SU-DHL-6 (cell line): ENCODE results near the gene TEX19.

ENCODE experiments used
- H2AFZ ChIP-seq: fragments of 200-600 bp; sonication (generic); 2 replicates; pipeline ENCODE4 v1.6.1; 2014; ENCODE audit warnings: low read depth, mild to moderate bottlenecking, moderate library complexity, mixed read lengths, antibody characterized with exemption, low read length; ENCODE audit not compliant: severe bottlenecking
- H3F3A ChIP-seq: fragments of 200-600 bp; shearing (Covaris generic); 2 replicates; pipeline ENCODE4 v1.6.0; 2016; ENCODE audit warnings: antibody characterized with exemption, mild to moderate bottlenecking; ENCODE audit not compliant: insufficient read depth
- H3K27ac ChIP-seq: fragments of 200-600 bp; sonication (generic); 2 replicates; pipeline ENCODE4 v1.5.1; 2016; ENCODE audit warnings: low read depth, mild to moderate bottlenecking, low read length, moderate library complexity, mixed read lengths
- H3K27me3 ChIP-seq: fragments of 200-600 bp; sonication (generic), shearing (Covaris generic); 2 replicates; pipeline ENCODE4 v1.6.0; 2014; ENCODE audit warnings: mild to moderate bottlenecking, low read length
- H3K36me3 ChIP-seq: fragments of 200-600 bp; sonication (generic); 2 replicates; pipeline ENCODE4 v1.6.1; 2014; ENCODE audit warnings: mild to moderate bottlenecking, low read length, mixed read lengths
- H3K4me2 ChIP-seq: fragments of 300-600, 200-600 bp; shearing (Covaris generic), sonication (generic); 2 replicates; pipeline ENCODE4 v1.6.0; 2014; ENCODE audit warnings: low read length, low read depth, mild to moderate bottlenecking; ENCODE audit not compliant: poor library complexity, severe bottlenecking
- H3K4me3 ChIP-seq: fragments of 200-600 bp; sonication (generic); 2 replicates; pipeline ENCODE4 v1.5.1; 2014; ENCODE audit warnings: antibody characterized with exemption, low read length, mild to moderate bottlenecking, mixed read lengths; ENCODE audit not compliant: insufficient read depth, poor library complexity, severe bottlenecking
- H3K79me2 ChIP-seq: fragments of 200-600 bp; sonication (generic); 2 replicates; pipeline ENCODE4 v1.6.1; 2014; ENCODE audit warnings: mild to moderate bottlenecking, low read length, moderate library complexity; ENCODE audit not compliant: insufficient read depth
- H3K9ac ChIP-seq: fragments of 200-600 bp; sonication (generic); 2 replicates; pipeline ENCODE4 v1.7.0; 2014; ENCODE audit warnings: mild to moderate bottlenecking, low read length
- H3K9me2 ChIP-seq: fragments of 200-600 bp; sonication (generic); replicated peaks from 2 replicates; pipeline ENCODE4 v1.6.1; 2014; ENCODE audit warnings: low read length; ENCODE audit not compliant: insufficient read depth
- H3K9me3 ChIP-seq: fragments of 200-600 bp; sonication (generic); 2 replicates; pipeline ENCODE4 v1.6.1; 2014; ENCODE audit warnings: low read length, mixed read lengths; ENCODE audit not compliant: insufficient read depth
- H4K20me1 ChIP-seq: fragments of 200-600 bp; sonication (generic); 2 replicates; pipeline ENCODE4 v1.6.1; 2014; ENCODE audit warnings: low read depth, mild to moderate bottlenecking, antibody characterized with exemption, low read length, moderate library complexity, mixed read lengths
- CTCF ChIP-seq: fragments of 200-600 bp; sonication (generic); IDR thresholded peaks from one replicate; pipeline ENCODE4 v1.5.1; 2017; ENCODE audit warnings: antibody characterized with exemption, mild to moderate bottlenecking, low read length, moderate library complexity; ENCODE audit not compliant: insufficient read depth, poor library complexity, severe bottlenecking
- EZH2phosphoT487 ChIP-seq: fragments of 200-600 bp; sonication (generic), shearing (Covaris generic); conservative IDR thresholded peaks from 2 replicates; pipeline ENCODE4 v1.6.1; 2018; ENCODE audit warnings: mild to moderate bottlenecking, antibody characterized with exemption, low read length, moderate library complexity, mixed read lengths

The TEX19 gene

GRCh38 chr17:82351254-82351712, 7.8 kb upstream of the TEX19 start:
- H3K9me3 ChIP-seq: no peaks in the 10 kb centered on the region
- no peaks in the 10 kb centered on the region for H3K27me3 ChIP-seq
- H3K4me2 ChIP-seq: no peak overlapping the region
- no peak overlapping the region for H2AFZ ChIP-seq
- H3K9ac ChIP-seq: no peak overlapping the region
- no peaks in the 10 kb centered on the region for H3K36me3 ChIP-seq
- TF ChIP-seq EZH2phosphoT487 (no peak), CTCF (no peak)
- peaks cover 8% of the 10 kb centered on the region for H3F3A ChIP-seq
- no peaks in the 10 kb centered on the region for H4K20me1 ChIP-seq
- no peaks in the 10 kb centered on the region for H3K79me2 ChIP-seq
- H3K4me3 ChIP-seq: no peak overlapping the region
- H3K9me2 ChIP-seq: no peaks in the 10 kb centered on the region
- H3K27ac ChIP-seq: peak overlapping the region; percentile 69

- Histone ChIP-seq H3K4me2 (no peak overlapping the region), H4K20me1 (no peaks in the 10 kb centered on the region), H3K36me3 (no peaks in the 10 kb centered on the region), H3K79me2 (no peaks in the 10 kb centered on the region), H3K9me2 (no peaks in the 10 kb centered on the region), H2AFZ (no peak overlapping the region), H3K9me3 (no peaks in the 10 kb centered on the region), H3K27ac (peak overlapping the region; percentile 69), H3K27me3 (no peaks in the 10 kb centered on the region), H3F3A (peaks cover 8% of the 10 kb centered on the region), H3K9ac (no peak overlapping the region), H3K4me3 (no peak overlapping the region)
- TF ChIP-seq CTCF (peak; percentile 85), EZH2phosphoT487 (no peak)
These were observed 7.1 kb upstream of the TEX19 start for GRCh38 chr17:82351713-82352488.

GRCh38 chr17:82353484-82353883, 5.6 kb upstream of the TEX19 start:
- no peaks in the 10 kb centered on the region for H3K27me3 ChIP-seq
- H3K4me3 ChIP-seq: no peak overlapping the region
- H4K20me1 ChIP-seq: no peaks in the 10 kb centered on the region
- H3K9me2 ChIP-seq: no peaks in the 10 kb centered on the region
- no peak overlapping the region for H3K9ac ChIP-seq
- H2AFZ ChIP-seq: no peak overlapping the region
- H3K9me3 ChIP-seq: no peaks in the 10 kb centered on the region
- H3K79me2 ChIP-seq: no peaks in the 10 kb centered on the region
- H3K27ac ChIP-seq: no peak overlapping the region
- H3K4me2 ChIP-seq: no peak overlapping the region
- no peaks in the 10 kb centered on the region for H3K36me3 ChIP-seq
- H3F3A ChIP-seq: peaks cover 8% of the 10 kb centered on the region
- no peak for TF ChIP-seq EZH2phosphoT487
- TF ChIP-seq CTCF: no peak
